Hepatocyte (in vitro differentiated cells): ENCODE data around the gene TRHDE. TPM values are rescaled to one million over a fixed set of nuclear protein-coding genes. Genes with fewer than 3 reads are reported as not detected.

ENCODE experiments used
- DNase-seq: peaks from one replicate; pipeline ENCODE4 v3.0.0-alpha.2; 2016; ENCODE audit warnings: low spot score
- H2AFZ ChIP-seq: fragments of 200-600 bp; sonication (generic); 2 replicates; pipeline ENCODE4 v1.6.0; 2016; ENCODE audit warnings: antibody characterized with exemption, mild to moderate bottlenecking
- H3K27ac ChIP-seq: fragments of 200-600 bp; sonication (generic); 2 replicates; pipeline ENCODE4 v1.5.1; 2016; ENCODE audit warnings: mild to moderate bottlenecking
- H3K27me3 ChIP-seq: fragments of 200-600 bp; sonication (generic); 2 replicates; pipeline ENCODE4 v1.6.1; 2016
- H3K36me3 ChIP-seq: fragments of 200-600 bp; sonication (generic); replicated peaks from 2 replicates; pipeline ENCODE4 v1.5.1; 2016; ENCODE audit warnings: low read depth; ENCODE audit not compliant: insufficient read depth
- H3K4me1 ChIP-seq: fragments of 200-600 bp; sonication (generic); 2 replicates; pipeline ENCODE4 v1.5.1; 2016; ENCODE audit warnings: mild to moderate bottlenecking, moderate library complexity; ENCODE audit not compliant: insufficient read depth
- H3K4me2 ChIP-seq: fragments of 200-600 bp; sonication (generic); 2 replicates; pipeline ENCODE4 v1.6.0; 2016
- H3K4me3 ChIP-seq: fragments of 200-600 bp; sonication (generic); 2 replicates; pipeline ENCODE4 v1.5.1; 2016; ENCODE audit warnings: mild to moderate bottlenecking
- H3K79me2 ChIP-seq: fragments of 200-600 bp; sonication (generic); 2 replicates; pipeline ENCODE4 v1.6.0; 2017; ENCODE audit warnings: mild to moderate bottlenecking
- H3K9me2 ChIP-seq: fragments of 200-600 bp; sonication (generic); replicated peaks from 2 replicates; pipeline ENCODE4 v1.6.0; 2017; ENCODE audit warnings: mild to moderate bottlenecking; ENCODE audit not compliant: insufficient read depth
- H3K9me3 ChIP-seq: fragments of 200-600 bp; sonication (generic); 2 replicates; pipeline ENCODE4 v1.5.1; 2016; ENCODE audit warnings: low read depth, mild to moderate bottlenecking
- H4K20me1 ChIP-seq: fragments of 200-600 bp; sonication (generic); 2 replicates; pipeline ENCODE4 v1.6.0; 2016; ENCODE audit warnings: mild to moderate bottlenecking; ENCODE audit not compliant: insufficient read depth, poor library complexity, severe bottlenecking
- CTCF ChIP-seq: fragments of 200-600 bp; sonication (generic); IDR thresholded peaks from 2 replicates; pipeline ENCODE4 v1.5.1; 2016; ENCODE audit warnings: antibody characterized with exemption, mild to moderate bottlenecking; ENCODE audit not compliant: poor library complexity
- EZH2 ChIP-seq: fragments of 200-600 bp; sonication (generic); IDR thresholded peaks from 2 replicates; pipeline ENCODE4 v1.6.1; 2016; ENCODE audit warnings: antibody characterized with exemption, mild to moderate bottlenecking, borderline replicate concordance
- EZH2phosphoT487 ChIP-seq: fragments of 200-600 bp; sonication (generic); IDR thresholded peaks from one replicate; pipeline ENCODE4 v1.6.1; 2018; ENCODE audit warnings: antibody characterized with exemption, mild to moderate bottlenecking, low read depth, moderate library complexity; ENCODE audit not compliant: unreplicated experiment, severe bottlenecking
- WGBS: methylation state at CpG from one replicate; pipeline ENCODE4 v1.1.6; 2016; ENCODE audit warnings: low lambda C conversion rate; ENCODE audit errors: missing lambda C conversion rate; 5-methylcytosine and 5-hydroxymethylcytosine counted together
- polyA plus RNA-seq: library from polyadenylated mRNA; unstranded; fragments of >200 nt; fragmentation: Nextera tagmentation; extraction: Ambion mirVana; gene quantifications from 2 replicates; pipeline ENCODE4 v1.2.1, GENCODE V29; 2016
- total RNA-seq: library from RNA; depleted of rRNA; stranded (reverse); fragments of >200 nt; gene quantifications from 2 replicates; pipeline ENCODE4 v1.2.3, GENCODE V29; 2014

TRHDE gene
- total and polyA plus RNA-seq, 2 experiments from 2014 or later, result 1.3 to 5.0 TPM

GRCh38 chr12:72679147-72679757, 407.1 kb downstream of the TRHDE start:
- H3K27ac ChIP-seq, result no peak overlapping the region
- H3K79me2 ChIP-seq, result no peaks in the 10 kb centered on the region
- no peaks in the 10 kb centered on the region for H3K9me2 ChIP-seq
- no peaks in the 10 kb centered on the region for H3K27me3 ChIP-seq
- H3K4me3 ChIP-seq, result no peak overlapping the region
- DNase-seq, result no peak
- no peak for TF ChIP-seq EZH2phosphoT487
- TF ChIP-seq CTCF, result no peak
- TF ChIP-seq EZH2, result no peak
- H3K4me2 ChIP-seq, result no peak overlapping the region
- H3K4me1 ChIP-seq, result peaks cover 8% of the 10 kb centered on the region
- WGBS, result 62% methylated on average over 2 of the region's 2 CpGs
- no peaks in the 10 kb centered on the region for H4K20me1 ChIP-seq
- H2AFZ ChIP-seq, result no peak overlapping the region
- H3K36me3 ChIP-seq, result no peaks in the 10 kb centered on the region
- H3K9me3 ChIP-seq, result no peaks in the 10 kb centered on the region

- H3K4me2 ChIP-seq, result no peak overlapping the region
- H3K9me3 ChIP-seq, result no peaks in the 10 kb centered on the region
- no peaks in the 10 kb centered on the region for H3K27me3 ChIP-seq
- no peak overlapping the region for H3K4me3 ChIP-seq
- no peaks in the 10 kb centered on the region for H3K9me2 ChIP-seq
- H4K20me1 ChIP-seq, result no peaks in the 10 kb centered on the region
- no peaks in the 10 kb centered on the region for H3K36me3 ChIP-seq
- no peak for DNase-seq
- H3K4me1 ChIP-seq, result peaks cover 8% of the 10 kb centered on the region
- H2AFZ ChIP-seq, result no peak overlapping the region
- no peak overlapping the region for H3K27ac ChIP-seq
- TF ChIP-seq CTCF (no peak), EZH2 (no peak), EZH2phosphoT487 (no peak)
- H3K79me2 ChIP-seq, result no peaks in the 10 kb centered on the region
These were observed 408.9 kb downstream of the TRHDE start for GRCh38 chr12:72681028-72681427.

GRCh38 chr12:72684491-72684890, 412.3 kb downstream of the TRHDE start:
- H3K9me2 ChIP-seq, result no peaks in the 10 kb centered on the region
- no peak overlapping the region for H3K27ac ChIP-seq
- H3K4me2 ChIP-seq, result no peak overlapping the region
- 92% methylated on average over 4 of the region's 4 CpGs for WGBS
- H3K4me3 ChIP-seq, result no peak overlapping the region
- H3K36me3 ChIP-seq, result no peaks in the 10 kb centered on the region
- no peaks in the 10 kb centered on the region for H4K20me1 ChIP-seq
- H3K79me2 ChIP-seq, result no peaks in the 10 kb centered on the region
- no peaks in the 10 kb centered on the region for H3K4me1 ChIP-seq
- no peak for DNase-seq
- H3K9me3 ChIP-seq, result no peaks in the 10 kb centered on the region
- H3K27me3 ChIP-seq, result no peaks in the 10 kb centered on the region
- TF ChIP-seq EZH2 (no peak), CTCF (no peak), EZH2phosphoT487 (no peak)
- no peak overlapping the region for H2AFZ ChIP-seq

- no peak for TF ChIP-seq EZH2
- no peak for TF ChIP-seq EZH2phosphoT487
- TF ChIP-seq CTCF, result no peak
- 63% methylated on average over 2 of the region's 2 CpGs for WGBS
- Histone ChIP-seq H3K4me3 (no peak overlapping the region), H3K4me1 (no peaks in the 10 kb centered on the region), H2AFZ (no peak overlapping the region), H3K9me2 (no peaks in the 10 kb centered on the region), H3K27me3 (no peaks in the 10 kb centered on the region), H3K27ac (no peak overlapping the region), H3K4me2 (no peak overlapping the region), H3K36me3 (no peaks in the 10 kb centered on the region), H3K9me3 (no peaks in the 10 kb centered on the region), H4K20me1 (no peaks in the 10 kb centered on the region), H3K79me2 (no peaks in the 10 kb centered on the region)
- no peak for DNase-seq
These were observed 420.2 kb downstream of the TRHDE start for GRCh38 chr12:72692338-72692737.
